ENCODE measurements around the gene TAGAP. TPM values are rescaled to one million over a fixed set of nuclear protein-coding genes. Genes with fewer than 3 reads are reported as not detected.

The TAGAP gene
- total and polyA plus RNA-seq, 2 of the 8 experiments (the other 6 are each of a cell fraction or from before 2014, with no cell fraction given): not detected

DNA sequence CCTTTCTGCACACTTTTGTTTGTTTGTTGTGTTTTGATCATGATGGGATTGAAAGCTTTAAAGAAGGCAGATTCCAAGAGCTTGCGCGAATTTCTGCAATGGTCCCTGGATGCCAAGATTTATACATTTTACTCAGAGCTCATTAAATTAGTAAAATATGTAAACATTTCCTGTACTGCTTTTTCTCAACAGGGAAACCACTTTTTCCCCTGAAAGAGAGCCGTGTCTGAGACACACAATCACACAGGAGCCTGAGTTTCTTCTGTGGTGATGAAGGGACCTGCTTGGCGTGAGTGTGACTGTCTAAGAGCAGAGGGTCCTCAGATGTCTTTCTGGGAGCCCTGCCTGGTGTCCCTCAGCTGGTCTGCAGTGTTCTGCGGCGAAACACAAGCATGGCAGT is 12.1 kb upstream of the TAGAP start:
- Histone ChIP-seq H2AK5ac (ENCODE audit: low read depth, low read length) (no peak overlapping the region), H2BK15ac (ENCODE audit: low read length) (no peak overlapping the region), H3K9me3 (ENCODE audit: insufficient read depth in 2 of 2, low read depth in 1 of 2, low read length in 1 of 2) (no peaks in the 10 kb centered on the region), H4K8ac (ENCODE audit: extremely low read depth, insufficient read depth, low read length) (no peak overlapping the region), H2BK120ac (replicated peaks; ENCODE audit: low read depth, low read length) (no peak overlapping the region), H3K23ac (ENCODE audit: insufficient read length) (no peak overlapping the region), H3K4me3 (ENCODE audit: extremely low read depth in 1 of 4, insufficient read depth in 2 of 4, low read depth in 3 of 4, low read length in 4 of 4) (no peak overlapping the region), H4K91ac (replicated peaks; ENCODE audit: insufficient read length, low read length) (no peak overlapping the region), H3K4me2 (ENCODE audit: insufficient read depth in 1 of 2, low read depth in 2 of 2, low read length in 2 of 2) (no peak overlapping the region), H3K18ac (ENCODE audit: extremely low read depth, low read length) (no peak overlapping the region), H3K4ac (replicated peaks; ENCODE audit: insufficient read length, low read depth, low read length) (no peak overlapping the region), H3K27me3 (replicated peaks in 1 of 4; ENCODE audit: control insufficient read depth in 3 of 4, extremely low read depth in 1 of 4, insufficient read depth in 3 of 4, low read length in 3 of 4) (no peaks in the 10 kb centered on the region), H3K79me1 (ENCODE audit: low read depth, low read length) (no peaks in the 10 kb centered on the region), H3K4me1 (replicated peaks in 1 of 4; ENCODE audit: control insufficient read depth in 3 of 4, insufficient read depth in 4 of 4, low read length in 3 of 4) (no peaks in the 10 kb centered on the region), H2BK12ac (ENCODE audit: low read depth, low read length) (no peak overlapping the region), H2BK20ac (ENCODE audit: low read length) (no peak overlapping the region), H4K20me1 (replicated peaks in 1 of 2; ENCODE audit: control insufficient read depth in 1 of 2, insufficient read depth in 2 of 2, low read length in 2 of 2) (no peaks in the 10 kb centered on the region), H3K27ac (ENCODE audit: low read depth, low read length) (no peak overlapping the region), H2AFZ (ENCODE audit: low read length) (no peak overlapping the region), H3K79me2 (ENCODE audit: control insufficient read depth in 1 of 2, insufficient read depth in 2 of 2, low read length in 2 of 2) (no peaks in the 10 kb centered on the region), H3K56ac (replicated peaks; ENCODE audit: insufficient read length, low read depth, low read length) (no peak overlapping the region), H4K5ac (ENCODE audit: insufficient read length, low read depth, low read length) (no peak overlapping the region), H3K36me3 (ENCODE audit: control insufficient read depth in 2 of 4, insufficient read depth in 4 of 4, low read length in 3 of 4) (no peaks in the 10 kb centered on the region), H3K14ac (ENCODE audit: insufficient read length) (no peak overlapping the region), H2BK5ac (ENCODE audit: low read depth, low read length) (no peak overlapping the region), H3K9ac (replicated peaks in 1 of 4; ENCODE audit: extremely low read depth in 1 of 4, low read depth in 3 of 4, low read length in 3 of 4) (no peak overlapping the region), H3K23me2 (ENCODE audit: low read depth, low read length) (no peaks in the 10 kb centered on the region)
- POLR2A ChIA-PET (ENCODE audit: partially characterized antibody): no interaction called here
- DNase-seq (ENCODE audit: low read depth in 1 of 2, low spot score in 2 of 2): no peak
- 91% methylated on average over 6 of the region's 6 CpGs; no CpG with 5 or more reads in 1 of the 2 experiments for WGBS, 2 experiments (ENCODE audit: extremely low coverage in 1 of 2, insufficient coverage in 1 of 2, insufficient read length in 1 of 2, insufficient replicate concordance in 2 of 2, low coverage in 1 of 2, low lambda C conversion rate in 2 of 2, missing lambda C conversion rate in 1 of 2)
- CTCF ChIA-PET (ENCODE audit: partially characterized antibody): interaction anchor here (0.7 to 1.5 kb wide), 4 partner anchors 8 to 24 kb away, joined by 3 to 4 read pairs (median 3); no protein-coding TSS in a partner anchor
- no peak for FAIRE-seq
- no peak for TF ChIP-seq POU5F1 (IDR thresholded peaks at IDR 0.05; ENCODE audit: low read depth, low read length)
- no peak for TF ChIP-seq TAF7 (optimal IDR thresholded peaks at IDR 0.05; ENCODE audit: borderline replicate concordance, low read depth, low read length)
- no peak for TF ChIP-seq NRF1 (IDR thresholded peaks at IDR 0.05; ENCODE audit: low read depth, low read length)
- TF ChIP-seq BRCA1 (IDR thresholded peaks at IDR 0.05; ENCODE audit: low read depth, low read length): no peak
